HepG2 (cell line): Measurements from ENCODE around the gene SLC51B. TPM values are rescaled to one million over a fixed set of nuclear protein-coding genes. Genes with fewer than 3 reads are reported as not detected.

Experiments used
- ELF4 ChIP-seq: sonication (generic); formaldehyde crosslinking; IDR thresholded peaks from 2 replicates; pipeline ENCODE4 v1.5.0; 2020; ENCODE audit warnings: missing genetic modification reagents, mild to moderate bottlenecking, moderate library complexity, borderline replicate concordance
- NR2F1 ChIP-seq, 2 experiments: fragments of 450-650 bp in 1 of 2; formaldehyde crosslinking in 1 of 2; IDR thresholded peaks; 2 replicates each; pipeline versions ENCODE4 v1.5.0 to v1.6.1; 2016 to 2020; ENCODE audit warnings: mild to moderate bottlenecking in 1 of 2, missing compliant biosample characterization in 1 of 2, missing genetic modification reagents in 1 of 2, moderate library complexity in 1 of 2
- ZFP82 ChIP-seq: sonication (generic); formaldehyde crosslinking; IDR thresholded peaks from 2 replicates; pipeline ENCODE4 v1.5.1; 2020; ENCODE audit warnings: mild to moderate bottlenecking, missing genetic modification reagents, borderline replicate concordance
- ZFY ChIP-seq: sonication (generic); formaldehyde crosslinking; IDR thresholded peaks from 2 replicates; pipeline ENCODE4 v1.4.0; 2020; ENCODE audit warnings: missing genetic modification reagents
- ZNF207 ChIP-seq: fragments of 450-650 bp; IDR thresholded peaks from 2 replicates; pipeline ENCODE4 v1.6.1; 2016; ENCODE audit warnings: antibody characterized with exemption, borderline replicate concordance
- ZNF326 ChIP-seq: sonication (generic); formaldehyde crosslinking; IDR thresholded peaks from 2 replicates; pipeline ENCODE4 v1.4.0; 2020; ENCODE audit warnings: missing genetic modification reagents, borderline replicate concordance
- ZNF646 ChIP-seq: sonication (generic); formaldehyde crosslinking; IDR thresholded peaks from 2 replicates; pipeline ENCODE4 v1.9.0; 2021; ENCODE audit warnings: mild to moderate bottlenecking, missing genetic modification reagents
- ZNF687 ChIP-seq: sonication (generic); formaldehyde crosslinking; IDR thresholded peaks from 2 replicates; pipeline ENCODE4 v1.5.1; 2020; ENCODE audit warnings: mild to moderate bottlenecking, missing genetic modification reagents, moderate library complexity
- ZNF710 ChIP-seq: sonication (generic); formaldehyde crosslinking; IDR thresholded peaks from 2 replicates; pipeline ENCODE4 v1.5.0; 2020; ENCODE audit warnings: mild to moderate bottlenecking, missing genetic modification reagents, borderline replicate concordance
- ZNF878 ChIP-seq: sonication (generic); formaldehyde crosslinking; IDR thresholded peaks from 2 replicates; pipeline ENCODE4 v1.8.1; 2023; ENCODE audit warnings: mild to moderate bottlenecking, missing genetic modification reagents, moderate library complexity
- ZSCAN29 ChIP-seq: sonication (generic); formaldehyde crosslinking; conservative IDR thresholded peaks from 2 replicates; pipeline ENCODE4 v1.4.0; 2020; ENCODE audit warnings: mild to moderate bottlenecking, missing genetic modification reagents
- polyA plus RNA-seq, 8 experiments: library from polyadenylated mRNA; depleted of rRNA in 3 of 8; stranded (reverse) in 7 of 8; unstranded in 1 of 8; fragments of >200 nt; fragmentation: Illumina TruSeq in 4 of 8; extraction: Trizol in 4 of 8; gene quantifications; 2 replicates each; pipeline versions ENCODE4 v1.2.1 to v1.2.3, GENCODE V29; 2011 to 2016; ENCODE audit warnings: low read depth in 4 of 8, missing spikeins in 1 of 8, mixed read lengths in 1 of 8; ENCODE audit not compliant: insufficient read depth in 1 of 8
- total RNA-seq, 5 experiments: library from RNA; depleted of rRNA; stranded (reverse); fragments of >200 nt; fragmentation: Illumina TruSeq; extraction: Trizol; gene quantifications; 2 replicates each; pipeline ENCODE4 v1.2.3, GENCODE V29; 2016; ENCODE audit warnings: low read depth in 1 of 5
- TF ChIP-seq, protein P1 (sequence below): sonication (generic); formaldehyde crosslinking; IDR thresholded peaks from 2 replicates; pipeline ENCODE4 v1.5.0; 2020; ENCODE audit warnings: missing genetic modification reagents
- TF ChIP-seq, protein P2 (sequence below): sonication (generic); formaldehyde crosslinking; IDR thresholded peaks from 2 replicates; pipeline ENCODE4 v1.4.0; 2020; ENCODE audit warnings: mild to moderate bottlenecking, missing genetic modification reagents

Gene SLC51B
- total and polyA plus RNA-seq, 2 of the 13 experiments (the other 11 are each of a cell fraction or from before 2014, with no cell fraction given), result 14.9 to 17.1 TPM

DNA sequence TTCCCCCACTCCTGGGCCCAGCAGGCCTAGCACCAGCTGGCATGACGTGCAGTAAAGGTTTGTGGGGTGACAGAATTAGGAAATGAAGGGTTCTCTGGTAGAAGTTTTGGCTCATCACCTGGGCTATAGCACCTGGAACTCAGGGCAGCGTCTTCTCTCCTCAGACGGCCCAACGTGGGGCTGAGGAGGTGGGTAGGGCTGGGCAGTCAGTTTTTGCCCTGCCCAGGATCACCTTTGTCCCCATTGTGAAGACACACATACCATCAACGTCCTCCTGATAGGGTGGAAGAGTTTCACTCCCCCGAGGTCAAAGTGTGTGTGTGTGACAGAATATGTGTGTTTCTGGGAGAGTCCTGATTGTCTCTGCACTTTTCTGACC is 43.4 kb downstream of the SLC51B start (continued):
- TF ChIP-seq NR2F1 (CRISPR knock-in tag; IDR thresholded peaks at IDR 0.05) (no peak), ZNF710 (CRISPR knock-in tag) (0 out of 2 replicates have a peak, but pooled peaks have one; percentile 22), ZNF687 (CRISPR knock-in tag) (peak; percentile 1; the same call in 1 of the 2 replicates), ZNF207 (no peak), ZNF646 (CRISPR knock-in tag) (0 out of 2 replicates have a peak, but pooled peaks have one; percentile 48), ZFP82 (no peak), ZNF878 (CRISPR knock-in tag) (no peak), ZFY (CRISPR knock-in tag) (peak; percentile 5; the same call in 1 of the 2 replicates), ELF4 (CRISPR knock-in tag) (no peak), ZSCAN29 (CRISPR knock-in tag) (no peak), ZNF326 (CRISPR knock-in tag) (no peak)
- TF ChIP-seq, protein P1, sequence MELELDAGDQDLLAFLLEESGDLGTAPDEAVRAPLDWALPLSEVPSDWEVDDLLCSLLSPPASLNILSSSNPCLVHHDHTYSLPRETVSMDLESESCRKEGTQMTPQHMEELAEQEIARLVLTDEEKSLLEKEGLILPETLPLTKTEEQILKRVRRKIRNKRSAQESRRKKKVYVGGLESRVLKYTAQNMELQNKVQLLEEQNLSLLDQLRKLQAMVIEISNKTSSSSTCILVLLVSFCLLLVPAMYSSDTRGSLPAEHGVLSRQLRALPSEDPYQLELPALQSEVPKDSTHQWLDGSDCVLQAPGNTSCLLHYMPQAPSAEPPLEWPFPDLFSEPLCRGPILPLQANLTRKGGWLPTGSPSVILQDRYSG (CRISPR knock-in tag), result no peak
- TF ChIP-seq, protein P2, sequence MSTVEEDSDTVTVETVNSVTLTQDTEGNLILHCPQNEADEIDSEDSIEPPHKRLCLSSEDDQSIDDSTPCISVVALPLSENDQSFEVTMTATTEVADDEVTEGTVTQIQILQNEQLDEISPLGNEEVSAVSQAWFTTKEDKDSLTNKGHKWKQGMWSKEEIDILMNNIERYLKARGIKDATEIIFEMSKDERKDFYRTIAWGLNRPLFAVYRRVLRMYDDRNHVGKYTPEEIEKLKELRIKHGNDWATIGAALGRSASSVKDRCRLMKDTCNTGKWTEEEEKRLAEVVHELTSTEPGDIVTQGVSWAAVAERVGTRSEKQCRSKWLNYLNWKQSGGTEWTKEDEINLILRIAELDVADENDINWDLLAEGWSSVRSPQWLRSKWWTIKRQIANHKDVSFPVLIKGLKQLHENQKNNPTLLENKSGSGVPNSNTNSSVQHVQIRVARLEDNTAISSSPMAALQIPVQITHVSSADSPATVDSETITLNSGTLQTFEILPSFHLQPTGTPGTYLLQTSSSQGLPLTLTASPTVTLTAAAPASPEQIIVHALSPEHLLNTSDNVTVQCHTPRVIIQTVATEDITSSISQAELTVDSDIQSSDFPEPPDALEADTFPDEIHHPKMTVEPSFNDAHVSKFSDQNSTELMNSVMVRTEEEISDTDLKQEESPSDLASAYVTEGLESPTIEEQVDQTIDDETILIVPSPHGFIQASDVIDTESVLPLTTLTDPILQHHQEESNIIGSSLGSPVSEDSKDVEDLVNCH (CRISPR knock-in tag), result no peak
